ENCODE results near the gene PTOV1.

PTOV1 gene

DNA sequence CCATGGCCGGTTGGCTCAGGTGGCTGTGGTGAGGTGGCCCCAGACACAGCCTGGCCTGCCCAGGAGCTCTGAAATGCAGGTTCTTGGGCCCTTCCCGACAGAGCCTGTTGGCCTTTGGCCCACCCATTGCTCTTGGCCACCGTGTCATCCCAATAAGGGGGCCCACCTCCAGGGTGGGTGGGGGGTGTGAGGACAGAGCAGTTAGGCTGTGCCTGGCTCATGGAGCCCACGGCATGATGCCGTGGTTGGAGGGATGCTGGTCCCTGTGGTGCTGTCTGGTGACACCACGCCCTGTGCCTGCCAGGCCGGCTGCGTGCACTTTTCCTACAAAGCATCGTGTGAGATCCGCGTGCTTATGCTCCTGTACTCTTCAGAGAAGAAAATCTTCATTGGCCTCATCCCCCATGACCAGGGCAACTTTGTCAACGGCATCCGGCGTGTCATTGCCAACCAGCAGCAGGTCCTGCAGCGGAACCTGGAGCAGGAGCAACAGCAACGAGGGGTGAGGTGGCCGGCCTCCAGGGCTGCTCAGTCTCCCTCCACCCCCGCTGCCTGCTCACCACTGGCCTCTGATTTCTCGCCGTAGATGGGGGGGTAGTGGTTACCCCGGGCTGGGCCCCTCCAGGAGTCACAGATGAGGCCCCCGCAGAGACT is 8.8 kb downstream of the PTOV1 start:
- no peak for DNase-seq (ENCODE audit: low read depth)

- no peak for DNase-seq (ENCODE audit: low read depth)
Measured at GRCh38 chr19:49860336-49861102, 9.6 kb downstream of the PTOV1 start.

GRCh38 chr19:49861107-49861506 is 10.1 kb downstream of the PTOV1 start:
- DNase-seq (ENCODE audit: low read depth) = no peak

- no peak for DNase-seq (ENCODE audit: low read depth)
Measured at GRCh38 chr19:49861541-49862378, 10.8 kb downstream of the PTOV1 start.

- no peak for DNase-seq (ENCODE audit: low read depth)
Measured at GRCh38 chr19:49862391-49863253, 11.7 kb downstream of the PTOV1 start.

DNA sequence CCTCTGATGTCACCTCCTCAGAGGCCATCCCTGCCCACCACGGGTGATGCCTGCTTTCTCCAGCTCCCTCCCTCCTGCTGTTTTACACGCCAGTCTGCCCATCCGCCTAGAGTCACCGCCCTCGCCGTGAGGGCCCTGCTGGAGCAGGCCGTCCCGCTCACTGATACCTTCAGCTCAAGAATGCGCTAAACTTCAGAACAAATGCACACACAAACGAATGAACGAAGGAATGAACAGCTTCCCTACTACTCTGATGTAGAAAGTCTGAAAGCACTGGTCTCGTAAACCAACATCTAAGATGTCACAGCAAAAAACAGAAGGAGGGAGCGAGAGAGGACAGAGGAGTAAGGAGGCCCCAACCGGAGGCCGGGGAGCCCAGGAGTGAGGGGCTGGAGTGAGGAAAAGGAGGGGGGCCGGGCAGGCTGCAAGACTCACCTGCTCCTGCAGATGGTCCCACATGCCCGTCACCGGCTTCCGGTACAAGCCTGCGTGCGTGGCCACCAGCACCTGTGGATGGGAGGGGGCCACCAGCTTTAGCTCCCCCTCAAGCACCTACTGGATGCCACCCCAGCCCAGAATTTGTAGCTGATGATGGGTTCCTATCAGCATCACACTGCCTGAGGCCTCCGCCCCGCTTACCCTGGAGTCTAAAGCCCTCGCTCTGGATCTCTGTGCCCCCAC is 12.4 kb downstream of the PTOV1 start:
- DNase-seq (ENCODE audit: low read depth) = no peak

- no peak for DNase-seq (ENCODE audit: low read depth)
Measured at GRCh38 chr19:49863935-49864320, 13.0 kb downstream of the PTOV1 start.

GRCh38 chr19:49864890-49865289 is 13.9 kb downstream of the PTOV1 start:
- no peak for DNase-seq (ENCODE audit: low read depth)

DNA sequence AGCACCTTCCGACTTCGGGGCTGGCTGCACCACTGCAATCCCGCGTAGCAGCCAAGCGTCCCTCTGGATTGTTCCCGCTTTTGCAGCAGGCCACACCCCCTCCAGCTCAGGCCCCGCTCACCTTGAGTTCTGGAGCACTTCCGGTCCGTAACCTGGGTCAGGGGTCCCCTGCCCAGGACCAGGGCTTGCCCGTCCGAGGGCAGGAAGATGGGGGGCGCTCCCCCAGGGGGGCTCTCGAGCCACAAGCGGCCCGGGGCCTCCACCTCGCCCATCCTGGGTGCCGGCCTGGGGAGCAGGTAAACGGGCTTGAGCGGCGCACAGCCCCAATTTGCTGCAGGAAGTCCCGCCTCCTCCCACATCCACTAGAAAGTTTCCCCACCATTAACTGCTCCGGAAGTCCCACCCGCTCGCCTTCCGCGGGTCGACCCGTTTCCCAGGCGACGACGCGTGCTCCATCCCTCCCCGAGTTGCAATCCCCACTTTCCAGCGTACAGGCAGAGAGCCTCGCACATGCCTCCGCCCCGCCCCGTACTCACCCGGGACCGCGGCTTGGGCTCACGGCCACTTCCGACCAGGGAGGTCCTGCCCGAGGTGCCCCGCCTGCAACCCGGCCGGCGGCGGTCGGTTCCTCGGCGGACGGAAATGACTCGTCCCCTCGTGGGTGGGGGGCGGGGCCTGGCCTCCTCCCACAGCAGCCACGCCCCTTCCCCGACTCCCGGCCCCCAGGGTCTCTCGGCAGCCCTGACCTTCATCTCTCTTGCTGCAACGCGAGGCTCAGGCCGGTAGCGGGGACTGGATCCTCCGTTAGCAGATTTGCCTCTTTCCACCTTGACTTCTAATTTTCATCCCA is 16.2 kb downstream of the PTOV1 start, which contains the start of gene PNKP:
Gene PNKP (minus strand): TSS at position 644 of the 850 bp plus-strand sequence. CDS start 372 bp downstream, at position 272.
- peak; percentile 85 for DNase-seq (ENCODE audit: low read depth)

DNA sequence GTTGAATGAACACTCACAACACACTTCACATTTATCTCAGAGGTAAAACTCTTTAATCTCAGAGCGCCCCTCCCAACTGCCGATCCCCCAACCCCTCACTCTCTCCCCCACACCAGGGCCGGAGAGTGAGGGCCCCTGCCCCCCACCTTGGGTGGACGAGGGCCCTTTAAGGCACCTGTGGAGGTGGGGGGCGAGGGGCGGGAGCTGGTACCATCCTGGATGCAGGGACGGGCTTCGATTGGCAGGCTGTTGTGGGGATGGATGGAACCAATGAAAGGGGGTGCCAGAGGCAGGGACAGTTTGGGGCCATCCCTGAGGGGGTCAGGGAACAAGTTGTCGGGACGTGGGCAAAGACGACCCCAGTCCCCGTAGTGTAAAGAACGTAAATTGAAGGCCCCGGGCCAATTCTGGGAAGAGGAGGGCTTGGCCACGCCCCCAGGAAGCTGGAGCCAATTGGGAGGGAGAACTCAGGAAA is 18.1 kb downstream of the PTOV1 start:
- peak; percentile 65 for DNase-seq (ENCODE audit: low read depth)

DNA sequence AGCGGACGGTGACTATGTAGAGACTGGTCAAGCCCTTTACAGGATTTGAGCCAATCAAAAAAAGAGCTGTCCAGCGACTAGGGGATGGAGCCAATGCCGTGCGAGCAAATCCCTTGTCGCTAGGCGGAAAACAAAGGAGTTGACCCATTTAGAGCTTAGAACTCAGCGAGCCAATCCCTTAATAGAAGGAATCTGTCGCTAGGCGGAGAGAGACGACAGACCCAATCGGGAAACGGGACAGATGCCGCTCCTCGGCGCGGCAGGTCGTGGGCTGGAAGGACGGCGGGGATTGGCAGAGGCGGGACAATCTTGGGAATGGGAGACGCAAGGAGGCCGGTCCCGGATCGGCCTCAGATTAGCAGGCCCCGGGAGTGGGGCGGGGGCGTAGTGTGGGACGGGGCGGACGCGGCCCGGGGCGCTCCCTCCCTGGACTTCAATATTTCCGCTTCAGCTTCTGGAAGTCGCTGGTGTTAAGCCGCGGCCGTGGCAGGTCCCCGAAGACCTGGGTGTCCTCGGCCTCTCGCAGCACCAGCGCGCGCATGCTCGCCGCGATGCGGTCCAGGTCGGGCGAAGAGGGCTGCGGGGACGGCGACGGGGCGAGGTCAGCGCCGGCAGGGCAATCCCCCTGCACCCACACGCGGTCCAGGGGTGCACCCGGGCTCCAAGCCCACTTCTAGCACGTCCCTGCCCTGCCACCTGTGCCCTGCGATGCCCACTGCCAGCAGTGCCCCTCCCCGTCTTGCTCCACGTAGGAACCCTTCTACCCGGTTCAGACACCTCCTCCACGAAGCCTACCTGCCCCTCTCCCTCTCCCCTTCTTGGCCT is 18.7 kb downstream of the PTOV1 start:
- peak; percentile 77 for DNase-seq (ENCODE audit: low read depth)

DNA sequence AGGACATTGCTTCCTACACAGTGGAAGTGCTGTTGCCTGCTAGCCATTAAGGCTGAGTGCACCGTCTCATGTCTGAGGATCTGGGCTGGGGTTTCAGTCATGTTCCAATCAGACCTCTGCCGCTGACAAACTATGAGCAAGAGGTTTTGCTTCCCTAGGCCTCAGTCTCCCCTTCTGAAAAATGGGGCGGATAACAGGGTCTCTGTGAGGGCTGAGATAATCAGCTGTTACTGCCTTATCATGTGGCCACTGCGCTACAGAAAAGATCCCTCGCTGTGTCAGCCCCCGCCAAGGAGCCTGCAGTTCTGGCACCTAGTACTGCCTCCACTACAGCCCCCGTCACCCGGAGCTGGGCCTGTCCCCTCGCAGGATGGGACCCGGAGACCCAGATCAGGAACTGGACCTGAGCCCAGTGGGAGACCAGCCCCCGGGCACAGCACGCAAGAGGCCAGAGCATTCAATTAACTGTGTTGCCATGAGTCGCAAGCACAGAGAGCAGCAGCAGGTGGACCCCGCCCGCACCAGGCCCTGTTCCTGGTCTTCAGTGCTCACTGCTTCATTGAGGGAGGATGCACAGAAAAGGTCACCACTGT is 19.4 kb downstream of the PTOV1 start:
- no peak for DNase-seq (ENCODE audit: low read depth)

DNA sequence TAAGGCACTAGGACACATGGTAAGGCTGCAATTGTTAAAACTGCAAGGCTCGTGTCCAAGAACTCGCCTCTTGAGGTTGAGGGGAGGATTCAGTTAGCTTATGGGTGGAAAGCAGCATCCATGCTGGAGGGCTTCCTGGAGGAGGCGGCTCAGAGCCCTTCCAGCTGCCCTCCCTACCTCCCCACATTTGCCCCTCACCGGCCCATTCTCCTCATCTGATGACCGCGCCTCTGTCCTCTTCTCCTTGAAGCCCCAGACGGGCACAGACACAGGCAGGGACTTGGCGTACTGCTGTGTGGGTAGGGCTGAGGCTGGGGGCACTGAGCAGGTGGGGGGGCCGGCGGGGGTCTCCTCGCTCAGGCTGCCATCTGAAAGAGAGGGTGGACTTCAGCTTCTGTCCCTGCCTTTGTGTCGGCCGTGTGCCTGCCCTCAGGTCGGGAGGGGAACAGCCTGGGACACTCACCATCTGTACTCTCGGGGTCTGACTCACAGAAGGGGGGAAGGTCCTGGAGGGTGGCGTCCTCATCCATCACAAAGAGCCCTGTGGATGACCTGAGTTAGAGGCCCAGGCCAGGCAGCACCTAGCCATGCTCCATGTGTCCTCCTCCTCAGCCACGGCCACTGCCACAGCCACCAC is 20.5 kb downstream of the PTOV1 start:
- no peak for DNase-seq (ENCODE audit: low read depth)

DNA sequence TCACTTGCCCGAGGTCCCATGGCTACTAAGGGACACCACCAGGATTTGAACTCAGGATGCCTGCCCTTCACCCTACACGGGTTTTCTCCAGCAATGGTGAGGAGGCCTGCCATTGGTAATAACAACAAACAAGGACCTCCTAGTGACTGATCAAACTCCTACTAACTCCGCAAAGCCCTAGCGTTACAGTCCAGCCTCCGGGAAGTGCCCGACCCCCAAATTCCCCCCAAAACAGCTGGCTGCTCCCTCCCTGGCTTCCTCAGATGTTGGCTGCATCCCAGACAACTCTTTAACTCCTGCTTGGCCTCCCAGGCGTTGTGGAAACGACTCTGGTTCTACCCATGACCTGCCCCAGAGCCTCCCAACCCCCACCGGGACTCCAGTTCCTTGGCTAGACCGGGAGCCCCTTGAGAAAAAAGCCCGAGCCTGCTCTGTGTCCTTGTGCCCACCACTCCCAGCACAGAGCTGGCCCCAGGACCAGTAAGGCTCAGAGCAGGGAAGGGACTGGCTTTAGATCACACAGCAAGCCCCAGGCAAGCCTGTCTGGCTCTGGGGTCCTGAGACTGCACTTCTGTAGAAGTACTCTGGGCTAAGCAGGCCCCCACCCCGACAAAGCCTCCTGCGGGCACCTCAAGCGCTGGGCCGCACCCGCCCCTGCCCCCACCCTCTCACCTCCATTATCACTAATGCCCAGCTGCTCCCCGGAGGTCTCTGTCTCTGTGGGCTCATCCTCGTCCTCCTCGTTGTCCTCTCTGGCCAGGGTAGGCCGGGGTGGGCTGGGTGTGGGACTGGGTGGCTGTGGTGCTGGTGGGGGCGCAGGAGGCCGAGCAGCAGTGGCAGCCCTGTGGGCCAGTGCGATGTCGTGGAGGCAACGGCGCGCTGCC is 21.5 kb downstream of the PTOV1 start:
- DNase-seq (ENCODE audit: low read depth) = no peak

DNA sequence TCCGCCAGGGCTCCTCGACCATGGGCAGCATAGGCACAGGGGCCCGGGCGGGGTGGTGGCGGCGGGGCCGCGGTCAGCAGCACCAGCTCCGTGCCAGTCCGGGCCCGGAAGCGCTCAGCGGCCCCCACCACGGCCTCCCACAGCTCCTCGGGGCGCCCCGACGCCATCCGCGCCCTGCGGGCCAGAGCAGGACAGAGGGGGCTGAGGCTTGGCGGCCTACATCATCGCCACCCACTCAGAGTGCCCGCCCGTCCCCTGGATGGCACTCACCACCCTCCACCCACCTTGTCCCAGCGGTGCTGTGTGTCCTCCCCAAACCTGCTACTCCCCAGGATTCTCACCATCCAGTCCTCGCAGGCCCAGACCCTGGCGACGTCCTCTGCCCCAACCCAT is 22.2 kb downstream of the PTOV1 start:
- no peak for DNase-seq (ENCODE audit: low read depth)

- no peak for DNase-seq (ENCODE audit: low read depth)
Measured at GRCh38 chr19:49873834-49874233, 22.9 kb downstream of the PTOV1 start.

DNA sequence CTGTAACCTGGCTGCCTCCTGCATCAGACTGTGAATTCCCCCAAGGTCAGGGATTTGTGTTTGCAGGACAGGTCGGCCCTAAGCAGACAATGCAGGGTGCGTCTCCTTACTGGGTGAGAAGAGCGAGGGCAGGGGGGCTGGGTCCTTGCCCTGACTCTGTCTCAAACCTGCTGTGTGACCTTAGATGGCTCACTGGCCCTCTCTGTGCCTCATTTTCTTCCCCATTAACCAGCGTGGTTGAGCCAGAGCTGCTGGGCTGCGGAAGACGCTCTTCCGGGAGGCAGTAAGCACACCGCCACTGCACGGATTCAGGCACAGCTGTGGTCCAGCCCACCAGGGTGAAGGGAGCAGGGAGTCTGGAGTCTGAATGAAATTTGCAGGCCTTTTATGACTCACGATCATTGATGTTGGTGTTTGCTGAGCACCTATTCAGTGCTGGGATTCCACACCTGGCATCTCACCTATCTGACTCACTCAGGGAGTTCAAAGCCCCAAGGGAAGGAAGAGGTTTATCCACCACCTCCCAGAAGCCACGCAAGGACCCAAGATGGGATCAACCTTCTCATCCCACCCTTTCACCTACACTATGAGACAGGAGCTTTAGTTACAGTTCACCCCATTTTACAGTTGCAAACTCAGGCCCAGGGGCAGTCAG is 23.7 kb downstream of the PTOV1 start:
- DNase-seq (ENCODE audit: low read depth) = no peak

Data from stimulated activated CD8-positive, alpha-beta memory T cell treated with anti-CD3 and anti-CD28 coated beads, Interleukin-7, amount 100 ng/mL, for 24 hours (primary cell).